GM21528 (cell line): Measurements from ENCODE around the gene MRPL47.
"Not testable (repeated sequence)": the region's sequence is repeated elsewhere in the genome, so short reads cannot be mapped to it uniquely, and the experiment has no call there.

Experiments
- ATAC-seq: cut with Tn5 transposase; IDR thresholded peaks from one replicate; pipeline ENCODE4 v1.9.1; 2021; ENCODE audit warnings: mild to moderate bottlenecking, moderate library complexity; ENCODE audit not compliant: unreplicated experiment, low FRiP score

Gene MRPL47

DNA sequence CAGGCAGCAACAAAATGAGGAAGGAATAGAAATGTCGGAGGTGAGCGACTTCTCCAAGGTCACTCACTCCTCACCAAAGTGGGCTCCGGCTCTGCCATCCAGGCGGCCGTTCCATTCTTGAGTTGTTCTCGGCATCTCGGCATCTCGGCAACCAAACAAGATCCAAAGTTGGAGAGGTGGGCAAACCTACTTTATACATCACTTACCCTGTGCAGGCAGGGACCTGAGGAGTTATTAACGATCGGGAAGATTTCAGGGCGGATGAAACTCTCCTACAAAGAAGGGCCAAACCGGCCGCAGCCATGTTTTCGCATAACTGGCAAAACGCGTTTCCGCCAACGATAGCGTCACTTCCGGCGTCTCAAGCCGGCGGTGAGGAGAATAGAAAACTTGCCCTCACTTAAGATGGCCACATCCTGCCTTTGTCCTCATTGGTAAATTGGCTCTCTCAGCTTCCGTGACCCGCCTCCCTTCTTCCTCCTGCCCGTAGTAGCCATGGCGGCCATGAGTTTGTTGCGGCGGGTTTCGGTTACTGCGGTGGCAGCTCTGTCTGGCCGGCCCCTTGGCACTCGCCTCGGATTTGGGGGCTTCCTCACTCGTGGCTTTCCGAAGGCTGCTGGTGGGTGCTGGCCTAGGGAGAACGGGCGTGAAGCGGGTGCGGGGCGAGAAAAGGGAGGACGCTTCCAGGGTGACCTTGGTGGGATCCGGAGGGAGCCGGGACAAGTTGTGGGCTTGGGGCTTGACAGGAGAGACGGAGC is at the start of gene MRPL47, which contains the start of gene NDUFB5:
MRPL47 (minus strand) TSS at position 318 of the 758 bp plus-strand sequence; CDS start at position 304, 14 bp downstream.
NDUFB5 (plus strand) TSS at position 474 of the 758 bp plus-strand sequence; CDS start at position 496, 22 bp downstream.
- peak; percentile 96 for ATAC-seq

DNA sequence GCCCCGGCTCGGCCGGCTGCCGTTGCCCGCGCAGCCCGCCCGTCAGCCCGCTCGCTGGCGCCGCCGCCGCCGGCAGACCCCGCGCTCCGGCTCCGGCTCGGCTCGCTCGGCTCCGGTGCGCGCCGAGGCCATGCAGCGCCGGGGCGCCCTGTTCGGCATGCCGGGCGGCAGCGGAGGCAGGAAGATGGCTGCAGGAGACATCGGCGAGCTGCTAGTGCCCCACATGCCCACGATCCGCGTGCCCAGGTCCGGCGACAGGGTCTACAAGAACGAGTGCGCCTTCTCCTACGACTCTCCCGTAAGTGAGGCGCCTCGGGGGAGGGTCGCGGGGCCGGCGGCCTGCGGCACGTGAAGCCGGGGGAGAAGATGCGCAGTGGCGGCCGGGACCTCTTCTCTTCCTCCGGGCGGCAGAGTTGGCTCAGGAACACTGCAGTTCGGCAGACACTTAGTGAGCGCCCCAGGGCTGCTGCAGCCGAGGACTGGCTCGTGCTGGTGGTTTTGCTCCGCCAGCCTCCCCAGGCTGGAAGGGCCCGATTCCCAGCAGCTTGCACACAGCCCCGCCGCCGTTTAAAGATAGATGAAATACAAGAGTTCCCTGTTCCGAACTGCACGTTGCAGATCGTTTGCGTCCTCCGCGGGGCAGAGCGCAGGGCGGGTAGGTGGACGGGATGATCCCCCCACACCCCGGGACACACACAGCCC is 48.8 kb upstream of the MRPL47 start:
- peak; percentile 70 for ATAC-seq

DNA sequence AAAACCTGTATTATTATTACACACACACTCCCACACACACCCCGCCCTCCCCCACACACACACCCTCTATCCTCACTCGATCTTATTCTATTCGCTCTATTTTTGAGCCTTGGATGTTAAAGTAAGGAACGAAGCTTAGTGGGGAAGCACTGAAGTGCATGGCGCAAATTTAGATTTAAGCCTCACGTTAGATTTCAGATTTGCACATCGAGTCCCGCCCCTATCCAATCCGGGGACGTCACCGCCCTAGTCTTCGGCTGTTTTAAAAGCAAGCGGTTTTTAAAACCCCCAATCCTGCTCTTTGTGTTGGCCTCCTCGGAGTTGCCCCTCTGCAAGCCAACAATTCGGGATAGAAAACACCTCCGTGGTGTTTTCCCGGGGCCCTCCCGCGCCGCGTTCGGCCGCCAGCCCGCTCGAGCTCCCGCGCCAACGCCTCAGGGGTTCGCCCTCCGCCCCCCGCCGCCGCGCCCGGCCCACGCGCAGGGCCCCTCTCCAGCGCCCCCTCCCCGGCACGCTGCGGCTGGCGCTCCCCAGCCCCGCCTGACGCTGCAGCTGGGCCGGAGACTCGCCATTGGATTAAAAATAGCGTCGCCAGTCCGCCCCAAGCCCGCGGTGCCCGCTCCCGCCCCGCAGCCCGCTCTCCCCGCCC is 48.1 kb upstream of the MRPL47 start, which contains the start of gene USP13:
USP13 (plus strand) TSS at position 594 of the 649 bp plus-strand sequence. CDS start 186 bp downstream, outside the sequence.
- peak; percentile 79 for ATAC-seq

DNA sequence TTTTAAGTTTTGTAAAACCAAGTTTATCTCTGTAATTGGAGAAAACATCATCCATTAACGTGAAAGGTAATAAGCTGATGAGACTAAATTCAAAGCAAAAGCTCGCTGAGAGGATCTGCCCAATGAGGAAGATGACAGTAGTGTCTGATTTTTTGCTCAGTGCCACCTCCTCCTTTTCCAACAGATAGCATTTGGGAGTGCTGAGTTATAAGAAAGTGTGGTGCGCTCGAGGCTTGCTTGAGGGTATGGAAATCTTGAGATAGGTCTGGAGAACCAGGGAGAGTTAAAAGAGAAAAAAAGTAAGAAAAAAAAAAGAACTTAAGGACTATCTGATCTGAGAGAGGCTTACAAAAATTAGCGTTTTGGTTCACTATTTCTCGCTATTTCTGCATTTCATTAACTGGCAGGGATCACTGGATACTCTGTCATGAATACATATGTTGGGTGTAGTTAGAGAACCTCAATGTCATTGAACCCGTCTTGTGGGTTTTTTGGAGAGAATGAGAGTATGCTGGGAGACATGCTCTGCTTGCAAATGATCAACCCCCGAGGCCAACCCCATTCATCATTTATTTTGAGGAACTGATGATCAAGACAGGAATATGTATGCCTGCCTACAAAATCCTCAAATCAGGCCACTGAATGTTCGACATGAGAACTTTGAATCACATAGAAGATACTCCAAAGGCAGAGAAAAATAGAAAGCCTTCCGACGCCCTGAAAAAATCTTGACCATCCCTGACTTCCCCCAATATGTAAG is 47.4 kb upstream of the MRPL47 start:
- no peak for ATAC-seq

DNA sequence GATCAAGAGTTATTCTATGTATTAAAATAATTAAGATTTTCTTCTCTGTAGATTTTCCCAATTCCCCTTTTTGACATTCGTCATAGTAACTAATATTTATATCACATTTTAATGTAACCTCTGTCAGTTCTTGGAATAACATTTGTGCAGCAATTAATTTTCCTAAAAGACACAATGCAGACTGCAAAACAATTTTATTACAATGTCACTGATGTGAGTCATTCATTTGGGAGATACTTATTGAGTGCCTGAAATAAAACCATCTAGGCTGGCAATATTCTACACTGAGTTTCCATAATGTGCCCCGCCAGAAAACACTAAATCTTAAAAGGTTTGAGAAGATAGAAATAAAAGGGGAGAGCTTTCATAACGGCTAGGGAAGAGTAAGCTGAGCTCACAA is 41.7 kb upstream of the MRPL47 start:
- ATAC-seq = no peak

DNA sequence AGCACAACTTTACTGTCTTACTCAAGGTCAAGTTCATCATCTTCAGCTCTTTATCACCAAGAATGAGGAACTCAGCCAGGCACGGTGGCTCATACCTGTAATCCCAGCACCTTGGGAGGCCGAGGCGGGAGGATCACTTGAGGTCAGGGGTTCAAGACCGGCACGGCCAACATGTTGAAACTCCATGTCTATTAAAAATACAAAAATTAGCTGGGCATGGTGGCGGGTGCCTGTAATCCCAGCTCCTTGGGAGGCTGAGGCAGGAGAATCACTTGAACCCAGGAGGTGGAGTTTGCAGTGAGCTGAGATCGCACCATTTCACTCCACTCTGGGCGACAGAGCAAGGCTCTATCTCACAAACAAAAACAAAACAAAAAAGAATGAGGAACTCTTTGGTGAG is 39.4 kb upstream of the MRPL47 start:
- ATAC-seq = not testable (repeated sequence)

DNA sequence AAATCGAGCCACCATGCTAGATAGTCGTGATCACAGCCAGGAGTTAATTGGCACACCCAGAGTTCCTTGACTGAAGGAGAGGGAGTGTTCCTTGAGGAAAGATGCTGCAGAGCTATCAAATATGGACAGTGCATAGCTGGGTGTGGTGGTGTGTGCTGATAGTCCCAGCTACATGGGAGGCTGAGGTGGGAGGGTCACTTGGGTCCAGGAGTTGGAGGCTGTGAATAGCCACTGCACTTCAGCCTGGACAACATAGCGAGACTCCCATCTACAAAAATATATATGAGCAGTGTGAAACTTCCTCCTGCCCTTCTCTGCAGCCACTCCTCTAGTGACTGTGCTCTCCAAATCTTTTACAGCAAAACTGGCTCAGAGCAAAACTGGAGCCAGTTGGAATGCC is 38.4 kb upstream of the MRPL47 start:
- no peak for ATAC-seq

DNA sequence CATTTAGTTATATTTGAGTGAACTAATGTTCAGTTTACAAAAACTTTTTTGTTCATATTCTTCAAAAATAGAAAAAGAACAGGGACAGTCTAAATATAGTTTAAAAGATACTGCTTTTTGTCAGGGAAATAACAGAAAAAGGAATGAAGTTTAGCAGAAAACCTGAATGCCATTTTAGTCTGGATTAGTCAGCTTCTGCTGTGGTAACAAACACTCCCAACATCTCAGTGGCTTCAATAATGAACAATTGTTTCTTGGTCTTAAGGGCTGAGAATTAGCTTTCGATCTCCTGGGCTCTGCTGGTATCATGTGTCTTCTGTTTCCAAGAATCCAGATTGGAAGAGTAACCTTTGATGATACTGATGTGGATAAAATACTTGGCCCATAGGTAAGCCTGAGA is 36.0 kb upstream of the MRPL47 start:
- ATAC-seq = no peak

DNA sequence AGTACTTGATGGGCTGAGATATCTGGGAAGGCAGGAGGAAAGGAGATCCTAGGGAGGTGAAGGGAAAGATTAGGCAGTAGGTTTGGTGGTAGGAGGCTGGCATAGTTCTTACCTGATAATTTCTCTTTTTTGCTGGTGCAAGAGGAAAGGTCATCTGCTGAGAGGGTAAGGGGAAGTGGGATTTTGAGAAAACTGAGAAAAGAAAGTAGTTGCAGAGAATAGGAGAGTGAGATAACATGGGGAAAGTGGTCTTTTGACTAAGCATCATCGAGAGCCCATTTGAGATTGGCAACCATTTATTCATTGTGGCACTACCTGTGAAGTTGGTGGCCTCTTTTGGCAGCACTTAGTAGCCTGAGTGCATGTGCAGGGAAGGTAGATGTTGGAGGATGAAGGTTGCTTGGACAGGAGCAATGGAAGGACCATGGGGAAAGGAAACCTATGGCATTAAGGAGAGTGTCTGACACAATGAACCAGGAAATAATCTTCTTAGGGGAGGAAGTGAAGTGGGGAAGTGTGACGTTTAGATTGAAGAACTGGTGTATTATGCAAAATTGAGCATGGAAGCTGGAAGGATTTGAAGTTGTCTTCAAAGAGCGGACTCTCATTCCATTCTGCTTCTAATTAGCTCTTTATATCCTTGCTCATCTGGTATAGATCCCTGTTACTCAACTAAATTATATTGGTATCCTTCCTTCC is 26.5 kb upstream of the MRPL47 start:
- ATAC-seq = no peak

DNA sequence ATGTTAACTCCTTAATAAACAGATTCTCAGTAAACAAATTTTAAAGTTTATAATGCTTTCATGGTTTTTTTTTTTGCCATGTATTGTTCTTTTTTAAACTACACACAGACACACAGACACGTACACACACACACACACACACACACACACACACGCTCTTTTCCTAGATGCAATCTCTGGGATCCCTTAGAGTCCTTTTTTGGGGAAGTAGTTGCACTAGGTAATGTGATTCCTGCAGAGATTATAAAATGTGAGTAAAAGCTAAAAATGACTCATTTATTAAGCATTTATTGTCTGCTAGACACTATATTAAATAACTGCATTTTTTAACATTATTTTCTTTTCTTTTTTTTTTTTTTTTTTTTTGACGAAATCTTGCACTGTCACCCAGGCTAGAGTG is 20.0 kb upstream of the MRPL47 start:
- no peak for ATAC-seq

DNA sequence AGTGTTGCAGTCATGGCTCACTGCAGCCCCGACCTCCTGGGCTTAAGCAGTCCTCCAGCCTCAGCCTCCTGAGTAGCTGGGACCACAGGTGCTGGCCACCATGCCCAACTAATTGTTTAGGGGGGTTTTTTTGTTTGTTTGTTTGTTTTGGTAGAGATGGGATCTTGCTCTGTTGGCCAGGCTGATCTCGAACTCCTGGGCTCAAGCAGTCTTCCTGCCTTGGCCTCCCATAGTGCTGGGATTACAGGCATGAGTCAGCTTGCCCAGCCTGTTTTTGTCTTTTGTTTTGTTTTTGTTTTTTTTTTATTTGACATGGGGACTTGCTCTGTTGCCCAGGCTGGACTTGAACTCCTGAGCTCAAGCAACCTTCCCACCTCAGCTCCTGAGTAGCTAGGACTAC is 17.6 kb upstream of the MRPL47 start:
- no peak for ATAC-seq

DNA sequence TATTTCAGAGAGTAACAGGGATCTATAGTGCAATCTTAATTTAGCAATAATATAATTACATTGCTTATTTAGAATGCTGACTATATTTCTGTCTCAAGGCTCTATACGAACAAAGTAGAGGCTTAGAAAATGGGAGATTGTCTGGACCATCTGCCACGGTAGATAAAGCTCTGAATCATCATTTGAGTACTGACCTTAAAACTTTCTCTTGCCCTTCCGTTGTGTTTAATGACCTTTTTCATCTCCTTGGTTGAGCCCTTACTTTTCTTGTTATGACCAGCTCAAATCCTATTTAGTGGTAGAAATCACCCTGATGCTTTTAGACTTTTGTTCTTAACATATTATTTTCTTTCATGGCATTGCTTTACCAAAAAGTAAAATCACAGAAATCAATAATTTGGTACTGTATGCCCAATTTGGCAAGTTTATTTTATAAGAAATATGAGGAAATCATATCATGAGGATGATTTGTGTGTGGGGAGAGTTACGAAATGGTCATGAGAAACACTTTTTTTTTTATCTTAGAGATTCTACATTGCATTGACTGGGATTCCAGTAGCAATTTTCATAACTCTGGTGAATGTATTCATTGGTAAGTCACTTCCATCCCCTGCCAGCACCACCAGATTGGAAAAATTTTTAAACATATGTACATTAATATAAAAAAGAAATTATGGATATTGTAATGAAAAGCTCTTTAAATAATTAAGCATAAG is 11.2 kb upstream of the MRPL47 start:
- ATAC-seq = no peak

DNA sequence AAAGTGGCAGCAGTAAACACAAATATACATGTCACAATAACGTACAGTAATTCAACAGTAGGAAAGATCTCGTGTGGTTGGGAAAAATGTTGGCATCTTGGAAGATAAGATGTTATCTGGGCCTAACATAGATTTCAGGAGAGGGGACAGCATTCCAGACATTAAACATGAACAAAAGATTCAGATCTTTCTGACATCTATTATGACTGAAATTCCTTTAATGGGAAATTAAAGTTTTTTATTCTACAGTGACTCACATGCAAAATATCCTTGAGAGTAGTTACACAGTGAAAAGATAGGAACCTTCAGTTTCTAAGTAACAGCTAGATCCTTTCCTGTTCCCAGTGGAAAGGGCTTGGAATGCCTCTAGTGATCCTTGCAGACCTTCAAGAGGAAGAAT is 9.4 kb upstream of the MRPL47 start:
- ATAC-seq = no peak

DNA sequence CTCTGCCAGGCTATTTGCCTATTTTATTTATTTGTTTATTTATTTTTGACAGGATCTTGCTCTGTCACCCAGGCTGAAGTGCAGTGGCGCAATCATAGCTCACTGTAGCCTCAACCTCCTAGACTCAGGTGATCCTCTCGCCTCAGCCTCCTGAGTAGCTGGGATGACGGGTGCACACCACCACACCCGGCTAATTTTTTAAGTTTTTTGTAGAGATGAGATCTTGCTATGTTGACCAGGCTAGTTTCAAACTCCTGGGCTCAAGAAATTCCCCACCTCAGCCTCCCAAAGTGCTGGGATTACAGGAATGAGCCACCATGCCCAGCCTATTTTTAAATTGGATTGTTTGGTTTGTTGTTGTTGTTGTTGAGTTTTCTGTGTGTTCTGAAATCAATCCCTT is 5.6 kb upstream of the MRPL47 start:
- no peak for ATAC-seq

DNA sequence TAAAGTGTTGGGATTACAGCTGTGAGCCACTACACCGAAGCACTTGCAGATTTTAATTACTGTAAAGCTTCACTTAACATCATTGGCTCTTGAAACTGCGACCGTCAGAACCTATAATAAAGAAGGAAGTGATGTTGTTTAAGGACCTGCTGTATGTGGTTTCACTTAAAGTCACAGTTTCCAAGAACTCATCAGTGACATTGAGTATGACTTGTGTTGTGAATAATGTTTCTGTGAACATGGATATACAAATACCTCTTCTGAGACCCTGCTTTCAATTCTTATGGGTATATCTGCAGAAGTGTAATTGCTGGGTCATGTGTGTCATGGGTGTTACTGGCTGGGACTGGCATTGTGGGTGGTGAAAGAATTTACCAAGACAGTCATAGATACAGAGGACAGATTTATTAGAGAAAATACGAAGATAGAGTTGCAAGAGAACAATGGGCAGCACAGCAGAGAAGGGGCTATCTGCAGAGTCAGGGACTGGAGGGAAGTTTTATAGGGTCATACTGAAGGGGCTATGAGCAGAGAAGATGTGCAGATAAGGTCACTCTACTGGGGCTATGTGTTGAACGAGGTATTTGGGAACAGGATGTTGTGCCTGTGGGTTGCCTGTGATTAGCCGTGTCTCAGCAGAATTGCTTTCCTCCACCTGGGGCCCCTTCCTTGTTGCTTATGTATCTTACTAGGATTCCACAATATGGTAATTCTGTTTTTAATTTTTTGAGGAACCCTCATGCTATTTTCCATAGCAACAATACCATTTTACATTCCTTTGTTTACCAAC is 4.7 kb upstream of the MRPL47 start:
- peak; percentile 53 for ATAC-seq

DNA sequence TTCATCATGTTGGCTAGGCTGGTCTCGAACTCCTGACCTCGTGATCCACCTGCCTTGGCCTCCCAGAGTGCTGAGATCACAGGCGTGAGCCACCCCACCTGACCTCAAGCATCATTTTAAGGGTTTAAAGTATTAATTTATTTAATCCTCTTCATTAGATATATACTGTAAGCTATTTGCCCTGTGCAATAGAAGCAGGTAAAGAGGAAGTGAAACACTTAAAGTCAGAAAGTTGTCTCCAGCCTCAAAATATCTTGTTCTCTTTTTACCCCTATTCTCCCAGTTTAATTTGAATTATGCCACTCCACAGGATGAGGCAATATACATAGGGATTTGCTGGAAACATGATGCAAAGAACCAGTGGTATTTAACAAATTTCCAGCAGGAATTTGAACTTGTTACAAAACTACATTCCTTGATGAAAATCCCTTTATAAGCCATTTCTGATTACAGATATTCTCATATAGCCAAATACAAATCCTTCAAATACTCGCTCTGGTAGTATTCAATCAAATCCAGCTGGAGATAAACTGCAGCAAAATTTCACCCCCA is 2.2 kb upstream of the MRPL47 start:
- ATAC-seq = peak; percentile 24

DNA sequence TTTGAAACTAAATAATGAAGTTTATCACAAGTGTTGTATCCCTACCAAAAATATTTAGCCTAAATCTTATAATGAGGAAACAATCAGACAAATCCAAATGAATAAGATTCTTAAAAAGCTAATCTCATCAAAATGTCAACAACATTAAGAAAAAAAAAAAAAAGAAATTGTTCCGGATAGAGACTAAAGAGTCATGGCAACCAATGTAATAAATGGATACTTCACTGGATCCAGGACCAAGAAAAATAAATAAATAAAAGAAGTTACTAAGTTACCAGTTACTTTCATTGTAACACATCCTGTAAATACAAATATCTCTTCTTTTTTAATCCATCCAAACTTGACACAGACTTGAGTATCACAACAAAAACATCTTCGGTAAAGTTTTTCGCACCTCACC is 607 bp downstream of the MRPL47 start:
- ATAC-seq = no peak

DNA sequence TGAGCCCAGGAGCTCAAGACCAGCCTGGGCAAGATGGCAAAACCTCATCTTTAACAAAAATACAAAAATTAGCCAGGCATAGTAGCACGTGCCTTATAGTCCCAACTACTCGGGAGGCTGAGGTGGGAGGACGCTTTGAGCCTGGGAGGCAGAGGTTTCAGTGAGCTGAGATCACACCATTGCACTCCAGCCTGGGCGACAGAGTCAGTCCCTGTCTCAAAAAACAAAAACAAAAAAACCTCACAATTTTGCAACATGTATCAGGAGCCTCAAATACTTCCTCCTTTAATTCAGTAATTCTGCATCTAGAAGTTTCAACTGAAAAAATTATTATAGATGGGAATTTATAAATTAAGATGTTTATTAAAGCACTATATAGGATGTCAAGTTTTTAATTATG is 1.1 kb downstream of the MRPL47 start:
- ATAC-seq = no peak
